HG02678 (cell line): Measurements from ENCODE around the gene MOB3A.
"Not testable (repeated sequence)": the region's sequence is repeated elsewhere in the genome, so short reads cannot be mapped to it uniquely, and the experiment has no call there.

Experiments used
- ATAC-seq: cut with Tn5 transposase; IDR thresholded peaks from one replicate; pipeline ENCODE4 v1.9.1; 2021; ENCODE audit warnings: mild to moderate bottlenecking, moderate library complexity; ENCODE audit not compliant: unreplicated experiment

The MOB3A gene

DNA sequence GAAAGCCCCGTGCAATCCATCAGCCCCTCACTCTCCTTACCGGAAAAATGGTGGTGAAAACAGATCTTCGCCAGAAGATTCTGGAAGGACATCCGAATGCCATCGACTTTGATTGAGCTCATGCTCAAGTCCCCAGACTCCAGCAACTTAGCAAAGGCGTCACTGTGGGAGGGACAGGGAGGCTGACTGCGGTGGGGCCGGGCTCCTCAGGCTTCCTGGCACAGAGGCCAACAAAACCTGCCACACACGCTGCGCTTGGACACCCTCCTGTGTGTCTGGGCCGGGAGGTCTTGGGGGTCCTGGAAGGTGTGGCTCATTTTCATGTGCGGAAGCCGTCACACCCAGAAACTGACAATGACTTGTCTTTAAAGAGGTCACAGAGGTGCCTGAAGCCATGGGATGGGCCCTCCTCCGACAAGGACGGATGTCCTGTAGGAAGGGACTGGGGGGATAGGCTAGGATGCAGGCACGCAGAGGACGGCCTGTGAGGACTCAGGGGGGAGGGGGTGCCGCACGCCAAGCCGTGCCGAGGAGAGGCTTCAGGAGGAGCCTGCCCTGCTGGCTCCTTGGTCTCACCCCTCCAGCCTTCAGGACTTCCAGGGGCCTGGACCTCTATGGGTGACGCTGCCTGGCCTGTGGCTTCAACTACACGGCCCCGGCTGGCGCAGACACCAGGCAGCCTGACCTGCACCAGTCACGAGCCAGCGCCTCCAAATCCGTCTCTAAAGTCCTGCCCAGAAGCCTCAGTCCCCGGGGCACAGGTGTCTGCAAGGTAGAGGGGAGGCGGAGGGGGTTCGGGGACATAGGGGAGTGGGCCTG lies 13.1 kb upstream of the MOB3A start:
- ATAC-seq, result no peak

DNA sequence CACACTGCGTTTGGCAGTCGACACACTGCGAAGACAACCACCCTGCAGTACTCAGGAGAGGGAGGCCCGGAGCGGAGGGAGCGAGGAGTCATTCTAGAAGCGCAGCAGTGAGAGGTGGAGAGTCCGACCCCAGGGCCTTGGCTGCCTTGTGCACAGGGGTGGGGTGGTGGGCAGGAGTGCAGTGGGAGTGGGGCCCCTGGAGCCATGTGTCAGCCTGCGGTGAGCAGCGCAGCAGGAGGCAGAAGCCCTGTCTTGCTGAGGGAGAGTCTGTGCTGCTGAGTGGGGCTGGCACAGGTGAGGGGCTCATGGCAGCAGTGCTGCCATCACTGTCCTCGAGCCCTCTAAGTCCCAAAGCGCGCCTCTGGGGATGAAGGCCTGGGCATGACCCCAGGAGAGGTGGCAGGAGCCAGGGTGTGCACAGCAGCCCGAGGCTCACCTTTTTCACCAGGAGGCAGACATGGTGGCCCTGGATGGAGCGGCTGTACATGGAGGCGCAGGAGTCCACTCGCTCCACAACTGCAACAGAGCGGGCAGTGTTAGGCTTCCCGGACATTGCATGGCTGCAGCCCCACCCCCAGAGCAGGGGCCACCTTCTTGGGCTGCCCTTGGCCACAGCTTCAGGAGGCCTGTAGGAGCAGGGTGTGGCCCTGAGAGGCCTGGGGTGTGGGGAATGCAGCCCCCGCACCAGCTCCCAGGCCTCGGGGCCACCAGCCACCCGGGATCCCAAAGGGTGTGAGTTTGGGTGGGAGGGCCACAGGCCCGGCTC lies 12.3 kb upstream of the MOB3A start:
- no peak for ATAC-seq

DNA sequence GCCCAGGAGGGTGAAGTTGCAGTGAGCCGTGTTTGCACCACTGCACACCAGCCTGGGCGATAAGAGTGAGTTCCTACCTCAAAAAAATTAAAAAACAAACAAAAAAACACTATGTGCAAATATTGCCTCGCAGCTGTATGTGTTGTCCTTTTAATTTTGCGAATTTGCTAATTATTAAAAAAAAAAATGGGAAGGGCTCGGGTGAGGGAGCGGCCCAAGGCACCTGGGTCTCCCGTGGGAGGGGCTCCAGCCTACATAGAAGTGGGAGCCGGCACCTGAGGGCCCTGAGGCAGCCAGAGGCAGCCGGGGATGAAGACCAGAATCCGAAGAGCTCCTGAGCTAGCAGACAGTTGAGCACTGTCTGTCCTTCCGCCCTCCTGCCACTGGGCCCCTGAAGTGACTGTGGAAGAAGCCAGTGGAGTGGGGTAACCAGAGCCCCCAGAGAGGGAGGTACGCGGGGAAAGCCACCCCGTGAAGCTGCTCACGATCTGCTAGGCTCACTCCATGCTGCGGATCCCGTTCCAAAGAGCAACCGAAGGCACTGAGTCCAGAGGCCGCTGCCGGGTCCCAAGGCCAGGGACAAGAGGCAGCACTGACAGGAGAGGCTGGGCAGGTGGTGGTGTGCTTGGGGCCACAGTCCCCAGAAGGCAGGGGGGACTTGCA lies 7.0 kb upstream of the MOB3A start:
- no peak for ATAC-seq

DNA sequence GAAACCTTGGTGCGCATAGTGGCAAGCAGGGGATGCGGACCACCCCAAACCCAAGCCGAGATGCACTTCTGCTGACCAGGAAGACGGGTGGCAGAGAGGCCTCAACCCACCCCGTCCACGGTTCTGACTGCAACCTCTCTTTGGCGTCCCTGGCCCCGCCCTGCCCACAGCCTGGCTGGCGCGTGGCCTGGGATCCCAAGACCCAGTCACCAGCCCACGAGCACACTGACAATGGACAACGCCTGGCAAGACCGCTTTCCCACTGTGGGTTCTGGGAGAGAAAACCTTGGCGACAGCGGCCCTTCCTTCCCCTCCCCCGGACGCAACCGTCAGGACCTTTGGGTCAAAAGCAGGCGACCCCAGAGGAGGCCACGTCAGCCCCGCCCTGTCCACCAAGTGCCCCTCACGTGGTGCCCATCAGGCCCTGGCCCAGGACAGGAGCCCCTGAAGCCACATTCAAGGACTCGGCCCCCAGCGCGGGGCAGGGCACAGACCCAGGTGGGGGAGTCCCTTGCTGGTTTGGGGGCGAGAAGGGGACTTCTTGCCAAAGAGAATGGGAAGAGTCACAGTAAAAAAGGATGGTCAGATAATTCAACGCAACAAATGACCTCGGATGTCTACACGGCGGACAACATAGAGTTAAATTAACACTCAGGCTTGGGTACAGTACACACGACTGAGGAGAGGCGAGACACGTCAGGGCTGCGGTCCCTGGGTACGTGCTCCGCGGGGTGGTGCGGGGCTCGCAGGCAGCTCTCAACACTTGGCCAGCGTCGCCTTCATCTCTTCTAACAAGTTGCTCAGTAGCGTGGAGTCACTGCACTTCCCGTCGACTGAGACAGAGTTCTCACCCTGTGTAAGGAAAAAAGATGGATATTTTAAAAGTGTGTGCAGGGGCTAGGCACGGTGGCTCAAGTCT lies 5.5 kb upstream of the MOB3A start:
- ATAC-seq, result no peak

DNA sequence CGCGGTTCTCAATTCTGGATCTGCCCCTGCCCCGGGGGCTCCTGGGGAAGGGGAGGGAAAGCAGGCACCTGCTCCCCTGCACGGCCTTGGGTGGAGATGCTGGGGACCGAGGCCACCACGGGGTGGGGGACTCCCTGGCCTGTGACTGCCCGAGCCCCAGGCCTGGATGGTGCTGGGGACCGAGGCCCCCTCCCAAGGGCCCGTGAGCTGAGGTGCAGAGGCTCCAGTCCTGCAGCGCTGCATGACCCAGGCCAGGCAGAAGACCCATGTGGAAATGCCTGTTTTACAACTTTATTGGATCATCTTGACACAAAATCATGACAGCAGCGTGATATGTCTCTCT lies 4.6 kb upstream of the MOB3A start:
- ATAC-seq, result no peak

DNA sequence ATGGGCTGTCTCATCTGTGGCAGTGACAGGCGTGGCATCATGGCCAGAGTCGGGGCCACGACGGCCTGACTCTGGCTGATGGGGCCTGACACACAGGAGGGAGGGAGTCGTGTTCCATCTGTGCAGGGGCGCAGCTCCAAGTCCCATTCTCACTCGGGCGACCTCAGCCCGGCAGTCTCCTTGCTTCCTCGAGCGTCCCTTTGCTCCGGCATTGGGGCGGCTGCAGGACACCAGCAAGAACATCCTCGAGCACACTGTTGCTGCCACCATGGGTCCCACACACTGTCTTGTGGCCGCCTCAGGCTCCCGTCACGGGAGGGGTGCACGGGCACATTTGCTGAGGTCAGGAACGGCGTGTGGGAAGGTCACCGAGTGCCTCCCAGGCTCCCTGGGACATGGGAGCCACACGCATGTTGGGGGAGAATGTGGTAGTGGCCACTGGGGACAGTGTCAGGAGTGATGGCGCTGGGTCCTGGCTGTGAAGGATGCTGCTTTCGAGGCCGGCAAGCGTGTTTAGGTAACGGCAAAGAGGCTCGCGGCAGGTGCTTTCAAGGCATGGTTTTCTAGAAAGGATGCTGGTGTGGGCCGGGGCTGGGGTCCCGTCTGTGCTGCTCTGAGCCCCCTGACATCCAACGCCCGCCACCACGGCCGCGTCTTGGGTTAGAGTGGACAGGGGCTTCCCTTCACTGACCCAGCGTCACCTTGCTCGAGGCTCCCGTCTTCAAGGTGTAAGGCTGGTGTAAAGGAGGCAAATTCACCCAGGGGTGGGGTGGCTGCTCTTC lies 4.0 kb upstream of the MOB3A start:
- ATAC-seq, result no peak

DNA sequence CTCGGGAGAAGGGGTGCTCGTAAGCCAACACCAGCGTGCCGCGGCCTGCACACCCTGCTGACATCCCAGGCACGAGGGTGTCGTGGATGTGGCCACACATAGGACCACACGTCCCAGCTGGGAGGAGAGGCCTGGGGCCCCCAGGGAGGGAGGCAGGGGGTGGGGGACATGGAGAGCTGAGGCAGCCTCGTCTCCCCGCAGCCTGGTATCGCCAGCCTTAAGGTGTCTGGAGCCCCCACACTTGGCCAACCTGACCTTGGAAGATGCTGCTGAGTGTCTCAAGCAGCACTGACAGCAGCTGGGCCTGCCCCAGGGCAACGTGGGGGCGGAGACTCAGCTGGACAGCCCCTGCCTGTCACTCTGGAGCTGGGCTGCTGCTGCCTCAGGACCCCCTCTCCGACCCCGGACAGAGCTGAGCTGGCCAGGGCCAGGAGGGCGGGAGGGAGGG lies 3.0 kb upstream of the MOB3A start:
- ATAC-seq, result no peak

DNA sequence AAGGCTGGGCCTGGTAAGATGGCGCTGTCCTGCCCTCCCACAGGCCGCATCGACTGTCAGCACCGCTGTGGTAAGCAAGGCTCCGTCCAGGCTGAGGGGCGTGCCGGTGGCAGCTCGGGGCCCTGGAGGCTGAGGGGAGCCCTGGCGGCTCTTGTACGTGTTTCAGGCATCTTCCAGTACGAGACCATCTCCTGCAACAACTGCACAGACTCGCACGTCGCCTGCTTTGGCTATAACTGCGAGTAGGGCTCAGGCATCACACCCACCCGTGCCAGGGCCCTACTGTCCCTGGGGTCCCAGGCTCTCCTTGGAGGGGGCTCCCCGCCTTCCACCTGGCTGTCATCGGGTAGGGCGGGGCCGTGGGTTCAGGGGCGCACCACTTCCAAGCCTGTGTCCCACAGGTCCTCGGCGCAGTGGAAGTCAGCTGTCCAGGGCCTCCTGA lies 1.8 kb upstream of the MOB3A start:
- no peak for ATAC-seq

DNA sequence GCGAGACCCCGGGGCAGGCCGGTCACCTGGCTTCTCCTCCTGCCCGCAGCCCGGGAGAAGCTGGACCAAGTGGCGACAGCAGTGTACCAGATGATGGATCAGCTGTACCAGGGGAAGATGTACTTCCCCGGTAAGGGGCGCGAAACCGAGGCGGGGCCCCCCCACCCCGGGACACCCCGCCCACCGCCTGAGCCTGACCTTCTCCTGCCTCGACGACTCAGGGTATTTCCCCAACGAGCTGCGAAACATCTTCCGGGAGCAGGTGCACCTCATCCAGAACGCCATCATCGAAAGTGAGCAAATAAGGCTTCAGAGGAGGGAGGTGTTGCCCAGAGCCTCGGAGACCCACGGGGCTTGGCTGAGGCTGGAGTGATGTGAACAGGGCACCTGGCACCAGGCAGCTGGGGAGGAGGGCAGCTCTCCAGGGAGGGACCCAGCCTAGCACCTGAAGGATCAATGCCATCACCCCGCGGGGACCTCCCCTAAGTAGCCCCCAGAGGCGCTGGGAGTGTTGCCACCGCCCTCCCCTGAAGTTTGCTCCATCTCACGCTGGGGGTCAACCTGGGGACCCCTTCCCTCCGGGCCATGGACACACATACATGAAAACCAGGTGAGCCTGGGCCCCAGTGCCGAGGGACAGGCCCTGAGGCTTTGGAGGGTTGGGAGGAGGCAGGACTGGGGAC lies 1.2 kb upstream of the MOB3A start:
- no peak for ATAC-seq

DNA sequence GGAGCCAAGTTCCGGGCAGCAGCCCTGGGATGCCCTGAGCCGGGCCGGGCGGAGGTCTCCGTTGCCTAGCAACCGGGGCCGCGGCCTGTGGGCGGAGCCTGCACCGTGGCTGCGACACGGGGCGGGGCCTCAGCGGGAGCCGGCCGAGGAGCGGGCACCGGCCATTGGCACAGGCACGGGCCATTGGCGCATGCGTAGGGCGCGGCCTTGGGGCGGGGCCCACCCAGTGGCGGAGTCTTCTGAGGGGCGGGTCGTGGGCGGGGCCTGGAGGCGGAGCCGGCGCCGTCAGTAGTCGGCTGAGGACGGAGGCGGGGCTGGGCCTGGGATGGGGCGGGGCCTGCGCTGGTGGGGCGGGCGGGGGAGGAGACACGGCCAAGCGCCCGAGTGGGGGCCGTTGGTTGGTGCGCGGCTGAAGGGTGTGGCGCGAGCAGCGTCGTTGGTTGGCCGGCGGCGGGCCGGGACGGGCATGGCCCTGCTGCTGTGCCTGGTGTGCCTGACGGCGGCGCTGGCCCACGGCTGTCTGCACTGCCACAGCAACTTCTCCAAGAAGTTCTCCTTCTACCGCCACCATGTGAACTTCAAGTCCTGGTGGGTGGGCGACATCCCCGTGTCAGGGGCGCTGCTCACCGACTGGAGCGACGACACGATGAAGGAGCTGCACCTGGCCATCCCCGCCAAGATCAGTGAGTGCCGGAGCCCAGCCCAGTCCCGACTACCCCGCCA lies 515 bp upstream of the MOB3A start, which contains the start of gene IZUMO4:
Gene IZUMO4 (plus strand): TSS at position 436 of the 723 bp plus-strand sequence. CDS start 31 bp downstream, at position 467.
- ATAC-seq, result peak; percentile 74

DNA sequence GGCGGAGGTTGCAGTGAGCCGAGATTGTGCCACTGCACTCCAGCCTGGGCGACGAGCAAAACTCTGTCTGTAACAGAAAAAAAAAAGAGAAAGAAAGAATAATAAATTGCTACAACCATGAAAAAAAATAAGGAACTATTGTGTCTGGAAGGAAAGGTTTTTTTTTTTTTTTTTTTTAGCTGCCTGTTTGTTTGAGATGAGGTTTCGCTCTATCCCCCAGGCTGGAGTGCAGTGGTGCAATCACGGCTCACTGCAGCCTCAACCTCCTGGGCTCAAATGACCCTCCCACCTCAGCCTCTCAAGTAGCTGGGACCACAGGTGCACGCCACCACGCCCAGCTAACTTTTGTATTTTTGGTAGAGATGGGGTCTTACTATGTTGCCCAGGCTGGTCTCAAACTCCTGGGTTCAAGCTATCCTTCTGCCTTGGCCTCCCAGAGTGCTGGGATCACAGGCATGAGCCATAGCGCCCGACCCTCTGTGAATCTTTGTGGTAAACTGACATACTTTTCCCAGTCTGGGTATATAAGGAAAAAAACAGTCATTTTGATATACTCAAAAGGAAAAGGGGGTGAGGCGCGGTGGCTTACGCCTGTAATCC lies 4.1 kb downstream of the MOB3A start:
- ATAC-seq, result not testable (repeated sequence)

DNA sequence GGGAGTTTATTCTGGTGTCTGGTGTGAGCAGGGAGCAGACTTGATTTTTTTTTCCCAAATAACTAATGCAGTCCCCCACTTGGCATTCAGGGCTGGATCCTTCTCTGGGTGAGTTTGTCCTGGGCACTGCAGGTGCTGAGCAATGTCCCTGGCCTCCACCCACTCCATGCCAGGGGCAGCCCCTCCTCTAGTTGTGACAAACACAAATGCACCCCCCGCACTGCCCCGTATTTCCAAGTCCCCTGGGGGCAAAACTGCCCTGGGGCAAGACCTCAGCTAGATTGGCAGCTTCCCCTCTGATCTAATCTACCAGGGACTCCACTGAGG lies 6.4 kb downstream of the MOB3A start:
- peak; percentile 0 for ATAC-seq

DNA sequence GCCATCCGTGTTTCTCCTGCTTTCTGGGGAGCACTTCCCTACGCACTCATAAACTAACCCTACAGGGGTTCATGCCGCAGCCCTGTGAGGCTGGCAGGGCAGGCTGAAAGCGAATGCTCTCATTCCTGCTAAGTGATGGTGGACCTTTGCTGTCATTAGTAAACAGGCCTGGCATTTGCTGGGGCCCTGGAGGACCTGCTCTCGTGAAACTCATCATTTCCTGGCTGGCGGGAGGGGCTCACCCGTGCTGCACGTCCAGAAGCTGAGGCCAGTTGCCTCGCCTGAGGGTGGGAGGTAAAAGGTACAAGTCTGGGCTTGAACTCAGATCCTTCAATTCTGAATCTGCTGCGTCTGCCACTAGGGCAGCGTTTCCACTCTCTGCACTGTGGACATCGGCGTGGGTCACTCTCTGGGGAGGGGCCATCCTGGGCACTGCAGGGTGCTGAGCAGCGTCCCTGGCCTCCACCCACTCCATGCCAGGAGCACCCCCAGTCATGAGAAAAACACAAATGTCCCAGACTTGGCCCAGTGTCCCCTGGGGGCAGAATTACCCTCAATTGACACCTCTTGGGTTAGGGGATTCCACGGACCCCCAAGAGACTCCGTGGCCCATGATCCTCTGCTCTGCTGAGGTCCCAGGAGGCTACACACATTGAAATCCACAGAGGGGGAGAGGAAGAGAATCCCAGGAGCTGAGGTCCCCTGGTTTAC lies 7.0 kb downstream of the MOB3A start:
- no peak for ATAC-seq

DNA sequence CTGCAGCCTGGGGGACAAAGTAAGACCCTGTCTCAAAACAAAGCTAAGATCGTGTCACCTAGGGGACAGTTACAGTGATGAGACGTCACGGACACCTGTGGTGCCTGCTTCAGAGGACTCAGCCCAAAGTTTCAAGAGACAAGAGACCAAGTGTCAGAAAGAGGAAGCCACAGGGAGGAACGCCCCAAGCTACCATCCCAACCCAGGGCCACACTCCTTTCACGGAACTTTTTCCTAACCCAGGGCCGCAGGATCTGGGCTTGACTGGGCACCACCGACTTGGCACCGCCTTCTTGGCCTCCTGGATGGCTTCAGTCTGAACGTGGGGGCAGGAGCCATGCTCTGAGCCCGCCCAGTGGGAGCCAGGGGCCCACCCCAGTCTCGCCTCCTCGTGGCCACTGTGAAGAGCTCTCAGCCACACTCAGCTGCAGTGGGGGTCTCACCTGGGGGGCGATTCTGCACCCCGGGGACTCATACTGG lies 8.5 kb downstream of the MOB3A start:
- no peak for ATAC-seq

DNA sequence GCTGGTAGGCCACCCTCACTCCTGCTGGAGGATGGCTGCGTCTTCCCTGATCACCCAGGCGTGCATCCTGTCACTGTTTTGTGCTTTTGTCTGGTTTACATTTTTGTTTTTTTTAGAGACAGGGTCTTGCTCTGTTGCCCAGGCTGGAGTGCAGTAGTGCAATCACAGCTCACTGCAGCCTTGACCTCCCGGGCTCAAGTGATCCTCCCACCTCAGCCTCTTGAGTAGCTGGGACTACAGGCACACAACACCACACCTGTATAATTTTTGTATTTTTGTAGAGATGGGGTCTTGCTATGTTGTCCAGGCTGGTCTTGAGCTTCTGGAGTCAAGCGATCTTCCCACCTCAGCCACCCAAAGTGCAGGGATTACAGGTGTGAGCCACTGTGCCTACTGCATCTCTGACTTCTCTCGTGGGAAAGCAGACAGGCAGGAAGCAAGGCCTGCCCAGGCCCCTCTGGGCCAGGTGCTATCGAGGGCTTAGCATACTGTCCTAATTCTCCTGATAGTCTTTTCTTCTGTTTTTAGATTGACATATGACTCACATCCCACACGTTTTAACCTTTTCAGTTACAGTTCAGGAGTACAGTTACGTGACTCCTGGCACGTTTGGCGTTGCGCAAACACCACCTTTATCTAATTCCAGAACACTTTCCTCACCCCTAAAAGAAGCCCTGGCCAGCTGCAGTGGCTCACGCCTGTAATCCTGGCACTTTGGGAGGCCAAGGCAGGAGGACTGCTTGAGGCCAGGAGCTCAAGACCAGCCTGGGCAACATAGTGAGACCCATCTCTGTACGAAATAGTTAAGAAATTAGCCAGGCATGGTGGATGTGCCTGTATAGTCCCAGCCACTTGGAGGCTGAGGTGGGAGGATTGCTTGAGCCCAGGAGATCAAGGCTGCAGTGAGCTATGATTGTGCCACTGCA lies 9.2 kb downstream of the MOB3A start:
- ATAC-seq, result not testable (repeated sequence)

DNA sequence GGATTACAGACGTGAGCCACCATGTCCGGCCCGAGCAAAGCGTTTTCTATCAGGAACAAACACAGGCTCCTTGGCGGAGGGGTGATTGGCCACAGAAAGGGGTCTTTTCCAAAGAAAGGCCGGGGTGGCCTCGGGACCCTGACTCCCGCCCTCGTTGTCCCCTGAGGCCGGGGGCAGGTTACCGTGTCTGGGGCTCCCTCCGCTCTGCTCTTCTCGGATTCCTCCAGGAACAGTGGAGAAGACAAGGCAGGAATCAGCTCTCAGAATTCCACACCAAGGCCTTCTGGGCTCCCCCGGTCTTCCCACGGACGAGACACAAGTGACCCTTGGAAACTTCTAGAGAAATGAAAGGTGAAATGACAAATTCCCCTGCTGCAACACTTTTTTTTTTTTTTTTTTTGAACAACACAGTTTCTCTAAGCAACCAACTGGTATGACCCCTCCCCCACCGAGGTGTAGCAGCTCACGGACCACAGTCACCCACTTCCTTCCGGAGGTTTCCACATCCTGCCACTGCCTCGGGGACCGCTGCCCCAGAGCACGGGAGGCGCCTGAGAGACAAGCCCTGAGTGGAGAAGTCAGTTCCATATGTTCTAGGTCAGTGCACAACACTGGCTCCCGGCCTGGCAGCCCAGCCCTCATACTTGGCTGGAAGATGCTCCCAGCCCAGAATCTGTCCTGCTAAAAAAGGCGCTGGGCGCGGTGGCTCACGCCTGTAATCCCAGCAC lies 11.0 kb downstream of the MOB3A start:
- peak; percentile 43 for ATAC-seq
